GM23338 (cell line): ENCODE data around the gene SFTPB. TPM values are rescaled to one million over a fixed set of nuclear protein-coding genes. Genes with fewer than 3 reads are reported as not detected.

Experiments
- ATAC-seq: fragments of 200-7000 bp; cut with Tn5 transposase; 3 replicates; pipeline ENCODE4 v1.9.1; 2020
- DNase-seq: peaks from one replicate; pipeline ENCODE4 v3.0.0-alpha.2; 2015; ENCODE audit warnings: low spot score
- H2AFZ ChIP-seq: fragments of 200-600 bp; sonication (generic); 2 replicates; pipeline ENCODE4 v1.8.0; 2016; ENCODE audit warnings: antibody characterized with exemption, mild to moderate bottlenecking, moderate library complexity
- H3F3A ChIP-seq: fragments of 200-600 bp; sonication (generic); replicated peaks from 2 replicates; pipeline ENCODE4 v1.8.0; 2017; ENCODE audit warnings: antibody characterized with exemption, mixed run types, low read depth
- H3K27ac ChIP-seq: fragments of 200-600 bp; sonication (generic); 2 replicates; pipeline ENCODE4 v1.6.1; 2016; ENCODE audit warnings: low read depth
- H3K27me3 ChIP-seq: fragments of 200-600 bp; sonication (generic); 2 replicates; pipeline ENCODE4 v1.8.0; 2016; ENCODE audit warnings: mild to moderate bottlenecking, mixed run types, moderate library complexity; ENCODE audit not compliant: insufficient read depth
- H3K36me3 ChIP-seq: fragments of 200-600 bp; sonication (generic); 2 replicates; pipeline ENCODE4 v1.8.0; 2016; ENCODE audit warnings: mild to moderate bottlenecking; ENCODE audit not compliant: insufficient read depth
- H3K4me1 ChIP-seq: fragments of 200-600 bp; sonication (generic); 2 replicates; pipeline ENCODE4 v1.8.0; 2016; ENCODE audit warnings: mild to moderate bottlenecking, moderate library complexity; ENCODE audit not compliant: insufficient read depth
- H3K4me2 ChIP-seq: fragments of 200-600 bp; sonication (generic); 2 replicates; pipeline ENCODE4 v1.7.1; 2017; ENCODE audit warnings: mixed run types
- H3K4me3 ChIP-seq: fragments of 200-600 bp; sonication (generic); 2 replicates; pipeline ENCODE4 v1.6.1; 2016; ENCODE audit warnings: mixed run types
- H3K79me2 ChIP-seq: fragments of 200-600 bp; sonication (generic); replicated peaks from 2 replicates; pipeline ENCODE4 v1.8.0; 2017; ENCODE audit warnings: mild to moderate bottlenecking; ENCODE audit not compliant: insufficient read depth
- H3K9me2 ChIP-seq: fragments of 200-600 bp; sonication (generic); 2 replicates; pipeline ENCODE4 v1.8.0; 2017; ENCODE audit not compliant: insufficient read depth
- H4K20me1 ChIP-seq: fragments of 200-600 bp; sonication (generic); replicated peaks from 2 replicates; pipeline ENCODE4 v1.8.0; 2017; ENCODE audit warnings: mild to moderate bottlenecking; ENCODE audit not compliant: insufficient read depth
- H3K27ac Mint-ChIP-seq: 2 replicates; pipeline ENCODE4 v1.8.0; 2020; ENCODE audit warnings: inconsistent platforms, mild to moderate bottlenecking, moderate library complexity, mixed read lengths
- H3K27me3 Mint-ChIP-seq: 3 replicates; pipeline ENCODE4 v1.8.0; 2022; ENCODE audit warnings: low read depth, mild to moderate bottlenecking, moderate library complexity, mixed read lengths, inconsistent platforms; ENCODE audit not compliant: insufficient read depth, poor library complexity
- H3K36me3 Mint-ChIP-seq: 3 replicates; pipeline ENCODE4 v1.8.0; 2021; ENCODE audit warnings: low read depth, mild to moderate bottlenecking, inconsistent platforms, moderate library complexity, mixed read lengths
- H3K4me1 Mint-ChIP-seq: 3 replicates; pipeline ENCODE4 v1.8.0; 2020; ENCODE audit warnings: mild to moderate bottlenecking, inconsistent platforms, mixed read lengths
- H3K4me3 Mint-ChIP-seq: 3 replicates; pipeline ENCODE4 v1.8.0; 2021; ENCODE audit warnings: moderate library complexity, mild to moderate bottlenecking, inconsistent platforms, mixed read lengths
- H3K9me3 Mint-ChIP-seq: 3 replicates; pipeline ENCODE4 v1.8.0; 2020; ENCODE audit warnings: moderate library complexity, mild to moderate bottlenecking, inconsistent platforms, mixed read lengths
- CREB1 ChIP-seq: fragments of 250-450 bp; sonication (Bioruptor Pico); IDR thresholded peaks from 2 replicates; pipeline ENCODE4 v1.5.0; 2020; ENCODE audit warnings: low read depth, mild to moderate bottlenecking, moderate library complexity
- CTCF ChIP-seq, 2 experiments: fragments of 200-600 bp in 1 of 2; sonication (generic) in 1 of 2; conservative IDR thresholded peaks; 2 replicates each; pipeline versions ENCODE4 v1.5.1 to v1.6.1; 2016 to 2017; ENCODE audit warnings: antibody characterized with exemption in 2 of 2, low read depth in 2 of 2, mild to moderate bottlenecking in 2 of 2, moderate library complexity in 1 of 2
- ETS1 ChIP-seq: IDR thresholded peaks from 2 replicates; pipeline ENCODE4 v1.6.1; 2016; ENCODE audit warnings: antibody characterized with exemption
- EZH2 ChIP-seq: fragments of 200-600 bp; sonication (generic); IDR thresholded peaks from one replicate; pipeline ENCODE4 v1.8.0; 2017; ENCODE audit warnings: antibody characterized with exemption, mild to moderate bottlenecking, low read depth; ENCODE audit not compliant: unreplicated experiment
- EZH2phosphoT487 ChIP-seq: fragments of 200-600 bp; sonication (generic); IDR thresholded peaks from one replicate; pipeline ENCODE4 v1.8.1; 2018; ENCODE audit warnings: antibody characterized with exemption; ENCODE audit not compliant: unreplicated experiment
- JUNB ChIP-seq: IDR thresholded peaks from one replicate; pipeline ENCODE4 v1.6.1; 2016; ENCODE audit warnings: antibody characterized with exemption; ENCODE audit not compliant: unreplicated experiment
- NANOG ChIP-seq: IDR thresholded peaks from 2 replicates; pipeline ENCODE4 v1.6.1; 2016; ENCODE audit warnings: antibody characterized with exemption, borderline replicate concordance
- POLR2AphosphoS5 ChIP-seq: IDR thresholded peaks from 2 replicates; pipeline ENCODE4 v1.6.1; 2016; ENCODE audit warnings: antibody characterized with exemption, low read depth
- REST ChIP-seq: IDR thresholded peaks from one replicate; pipeline ENCODE4 v1.6.1; 2018; ENCODE audit warnings: antibody characterized with exemption; ENCODE audit not compliant: unreplicated experiment
- STAT1 ChIP-seq: IDR thresholded peaks from one replicate; pipeline ENCODE4 v1.6.1; 2016; ENCODE audit warnings: antibody characterized with exemption; ENCODE audit not compliant: unreplicated experiment
- ZNF114 ChIP-seq: fragments of 250-450 bp; sonication (Bioruptor Pico); IDR thresholded peaks from 2 replicates; pipeline ENCODE4 v1.5.0; 2020; ENCODE audit warnings: mild to moderate bottlenecking, moderate library complexity
- ZNF331 ChIP-seq: fragments of 250-450 bp; sonication (Bioruptor Pico); IDR thresholded peaks from 2 replicates; pipeline ENCODE4 v1.5.0; 2020; ENCODE audit warnings: low read depth, mild to moderate bottlenecking, moderate library complexity
- ZNF462 ChIP-seq: fragments of 250-450 bp; sonication (Bioruptor Pico); IDR thresholded peaks from 2 replicates; pipeline ENCODE4 v1.5.0; 2020; ENCODE audit warnings: mild to moderate bottlenecking, moderate library complexity
- polyA plus RNA-seq: library from polyadenylated mRNA; unstranded; fragments of >200 nt; fragmentation: Nextera tagmentation; extraction: Ambion mirVana; gene quantifications from 2 replicates; pipeline ENCODE4 v1.2.1, GENCODE V29; 2016
- total RNA-seq: library from RNA; depleted of rRNA; stranded (reverse); fragments of >200 nt; shearing (Covaris generic); gene quantifications from 2 replicates; pipeline ENCODE4 v1.2.3, GENCODE V29; 2014

The SFTPB gene
- total and polyA plus RNA-seq, 2 experiments from 2014 or later = 0.06 TPM; not detected in 1

GRCh38 chr2:85611705-85612587, 56.1 kb downstream of the SFTPB start, which contains the start of gene C2orf68:
Gene C2orf68 (minus strand): TSS chr2:85612066. CDS start chr2:85611984, 82 bp downstream.
- H3K36me3 ChIP-seq = 0 out of 2 replicates have a peak, but pooled peaks cover under 1% of the 10 kb centered on the region
- peak within 1 kb of the TSS; percentile 99 for H3K4me3 ChIP-seq
- Mint-ChIP-seq H3K9me3 (no peaks in the 10 kb centered on the region), H3K27ac (peak within 1 kb of the TSS; percentile 97), H3K36me3 (peaks cover 33% of the 10 kb centered on the region), H3K27me3 (peaks cover 5% of the 10 kb centered on the region), H3K4me1 (peaks cover 9% of the 10 kb centered on the region), H3K4me3 (peak within 1 kb of the TSS; percentile 96)
- peaks cover 19% of the 10 kb centered on the region; the same call in 1 of the 2 replicates for H3F3A ChIP-seq
- H3K4me1 ChIP-seq = peaks cover 5% of the 10 kb centered on the region; the same call in 1 of the 2 replicates
- DNase-seq = peak; percentile 98
- peak within 1 kb of the TSS; percentile 72 for H2AFZ ChIP-seq
- H3K4me2 ChIP-seq = peak within 1 kb of the TSS; percentile 100
- TF ChIP-seq CTCF (conservative IDR thresholded peaks at IDR 0.05; ENCODE audit: low read depth in 2 of 2) (no peak), REST (no peak), NANOG (no peak), CREB1 (peak; percentile 6; the same call in 1 of the 2 replicates), ZNF114 (CRISPR knock-in tag) (no peak), EZH2phosphoT487 (no peak), ZNF331 (no peak), STAT1 (no peak), POLR2AphosphoS5 (peak; percentile 72), EZH2 (no peak), ETS1 (peak; percentile 77), JUNB (no peak), ZNF462 (no peak)
- H3K27me3 ChIP-seq = no peaks in the 10 kb centered on the region
- peak within 1 kb of the TSS; percentile 86 for H3K27ac ChIP-seq
- peaks cover 22% of the 10 kb centered on the region for H3K79me2 ChIP-seq
- ATAC-seq = peak; percentile 88
- no peaks in the 10 kb centered on the region for H3K9me2 ChIP-seq
- H4K20me1 ChIP-seq = peaks cover 15% of the 10 kb centered on the region
